Glutamatergic neuron (in vitro differentiated cells): Measurements from ENCODE around the gene VCAN. TPM values are rescaled to one million over a fixed set of nuclear protein-coding genes. Genes with fewer than 3 reads are reported as not detected.

Experiments used
- DNase-seq: peaks from one replicate; pipeline ENCODE4 v3.0.0; 2022
- H3K27ac Mint-ChIP-seq: one replicate; pipeline ENCODE4 v1.8.0; 2020; ENCODE audit warnings: mild to moderate bottlenecking, mixed read lengths, inconsistent platforms; ENCODE audit not compliant: unreplicated experiment
- H3K27me3 Mint-ChIP-seq: one replicate; pipeline ENCODE4 v1.8.0; 2020; ENCODE audit warnings: mild to moderate bottlenecking, moderate library complexity, mixed read lengths, inconsistent platforms; ENCODE audit not compliant: unreplicated experiment
- H3K36me3 Mint-ChIP-seq: one replicate; pipeline ENCODE4 v1.8.0; 2020; ENCODE audit warnings: mild to moderate bottlenecking, mixed read lengths, inconsistent platforms; ENCODE audit not compliant: unreplicated experiment
- H3K4me1 Mint-ChIP-seq: one replicate; pipeline ENCODE4 v1.8.0; 2020; ENCODE audit warnings: mild to moderate bottlenecking, low read depth, mixed read lengths, inconsistent platforms; ENCODE audit not compliant: unreplicated experiment
- H3K4me3 Mint-ChIP-seq: one replicate; pipeline ENCODE4 v1.8.0; 2020; ENCODE audit warnings: mild to moderate bottlenecking, mixed read lengths, inconsistent platforms; ENCODE audit not compliant: unreplicated experiment
- H3K9me3 Mint-ChIP-seq: one replicate; pipeline ENCODE4 v1.8.0; 2020; ENCODE audit warnings: mild to moderate bottlenecking, moderate library complexity, mixed read lengths, inconsistent platforms; ENCODE audit not compliant: unreplicated experiment
- CTCF ChIP-seq: fragments of 200-600 bp; sonication (generic); IDR thresholded peaks from one replicate; pipeline ENCODE4 v1.5.0; 2021; ENCODE audit not compliant: partially characterized antibody, unreplicated experiment
- total RNA-seq: library from RNA; stranded (reverse); fragmentation: NEBNext Ultra II Directional; extraction: Animal tissue kit (Norgen Biotek cat#: 25700); gene quantifications from one replicate; pipeline ENCODE4 v1.2.1, GENCODE V29; 2021; ENCODE audit not compliant: unreplicated experiment

Gene VCAN
- total RNA-seq, 1 donor from 2014 or later, result 152 TPM

- DNase-seq, result no peak
- H3K27me3 Mint-ChIP-seq, result no peaks in the 10 kb centered on the region
- H3K36me3 Mint-ChIP-seq, result no peaks in the 10 kb centered on the region
- H3K27ac Mint-ChIP-seq, result no peak overlapping the region
- H3K4me1 Mint-ChIP-seq, result no peaks in the 10 kb centered on the region
- no peak overlapping the region for H3K4me3 Mint-ChIP-seq
- H3K9me3 Mint-ChIP-seq, result no peaks in the 10 kb centered on the region
- TF ChIP-seq CTCF, result no peak
Measured at GRCh38 chr5:83542839-83543238, 71.3 kb downstream of the VCAN start.

GRCh38 chr5:83543898-83544297 lies 72.4 kb downstream of the VCAN start:
- TF ChIP-seq CTCF, result no peak
- H3K27me3 Mint-ChIP-seq, result no peaks in the 10 kb centered on the region
- no peaks in the 10 kb centered on the region for H3K4me1 Mint-ChIP-seq
- H3K9me3 Mint-ChIP-seq, result no peaks in the 10 kb centered on the region
- H3K4me3 Mint-ChIP-seq, result no peak overlapping the region
- DNase-seq, result no peak
- no peak overlapping the region for H3K27ac Mint-ChIP-seq
- H3K36me3 Mint-ChIP-seq, result no peaks in the 10 kb centered on the region

- Mint-ChIP-seq H3K36me3 (no peaks in the 10 kb centered on the region), H3K4me3 (no peak overlapping the region), H3K9me3 (no peaks in the 10 kb centered on the region), H3K4me1 (no peaks in the 10 kb centered on the region), H3K27me3 (no peaks in the 10 kb centered on the region), H3K27ac (no peak overlapping the region)
- no peak for TF ChIP-seq CTCF
- no peak for DNase-seq
Measured at GRCh38 chr5:83547161-83547560, 75.6 kb downstream of the VCAN start.

- Mint-ChIP-seq H3K4me1 (no peaks in the 10 kb centered on the region), H3K4me3 (no peak overlapping the region), H3K9me3 (no peaks in the 10 kb centered on the region), H3K27ac (no peak overlapping the region), H3K36me3 (no peaks in the 10 kb centered on the region), H3K27me3 (no peaks in the 10 kb centered on the region)
- DNase-seq, result no peak
- TF ChIP-seq CTCF, result no peak
Measured at GRCh38 chr5:83547889-83548288, 76.3 kb downstream of the VCAN start.

- no peak overlapping the region for H3K27ac Mint-ChIP-seq
- H3K9me3 Mint-ChIP-seq, result no peaks in the 10 kb centered on the region
- DNase-seq, result no peak
- H3K36me3 Mint-ChIP-seq, result no peaks in the 10 kb centered on the region
- no peaks in the 10 kb centered on the region for H3K4me1 Mint-ChIP-seq
- TF ChIP-seq CTCF, result no peak
- no peak overlapping the region for H3K4me3 Mint-ChIP-seq
- H3K27me3 Mint-ChIP-seq, result no peaks in the 10 kb centered on the region
Measured at GRCh38 chr5:83548581-83548980, 77.0 kb downstream of the VCAN start.
